Testis (tissue), 3 donors: ENCODE measurements around the gene ZFYVE16. TPM values are rescaled to one million over a fixed set of nuclear protein-coding genes. Genes with fewer than 3 reads are reported as not detected.
"Not testable (repeated sequence)": the region's sequence is repeated elsewhere in the genome, so short reads cannot be mapped to it uniquely, and the experiment has no call there.

Source experiments
- DNase-seq: peaks from one replicate; pipeline ENCODE4 v3.0.0-alpha.2; 2019
- H3K27ac ChIP-seq, 2 donors: fragments of 200-600 bp; sonication (generic); one replicate each; pipeline ENCODE4 v1.5.1; 2019
- H3K27me3 ChIP-seq: fragments of 200-600 bp; sonication (generic); one replicate; pipeline ENCODE4 v1.5.1; 2019
- H3K36me3 ChIP-seq: fragments of 200-600 bp; sonication (generic); one replicate; pipeline ENCODE4 v1.5.1; 2017; ENCODE audit warnings: low read depth; ENCODE audit errors: missing control alignments
- H3K4me1 ChIP-seq: fragments of 200-600 bp; sonication (generic); one replicate; pipeline ENCODE4 v1.5.1; 2019
- H3K4me3 ChIP-seq, 2 donors: fragments of 200-600 bp; sonication (generic); one replicate each; pipeline ENCODE4 v1.5.1; 2017 to 2019
- H3K9me3 ChIP-seq: fragments of 200-600 bp; sonication (generic); one replicate; pipeline ENCODE4 v1.5.1; 2017
- CTCF ChIP-seq, 3 experiments: fragments of 450-650 bp in 2 of 3; fragments of 200-600 bp in 1 of 3; sonication (generic) in 1 of 3; IDR thresholded peaks; one replicate each; pipeline ENCODE4 v1.5.1; 2016 to 2019; ENCODE audit warnings: antibody characterized with exemption in 3 of 3, mild to moderate bottlenecking in 2 of 3, moderate library complexity in 1 of 3
- POLR2A ChIP-seq: fragments of 450-650 bp; IDR thresholded peaks from one replicate; pipeline ENCODE4 v1.6.1; 2017; ENCODE audit warnings: antibody characterized with exemption, mild to moderate bottlenecking, moderate library complexity
- WGBS, 2 donors: methylation state at CpG; one replicate each; pipeline ENCODE4 v1.1.5; 2018; 5-methylcytosine and 5-hydroxymethylcytosine counted together
- intact Hi-C: fragments of 100-400 bp; cut with DNase I; formaldehyde crosslinking; loops from one replicate; pipeline ENCODE4 v1.15.1; 2023; ENCODE audit warnings: low total_unique reads
- polyA plus RNA-seq: library from polyadenylated mRNA; stranded (reverse); fragments of 350-450 nt; fragmentation: Illumina TruSeq; extraction: RNeasy Lipid Tissue Mini Kit (QIAGEN cat#74804); gene quantifications from one replicate; pipeline ENCODE4 v1.2.3, GENCODE V29; 2014; ENCODE audit warnings: low read depth, low replicate concordance; ENCODE audit not compliant: insufficient read depth
- total RNA-seq, 2 donors: library from RNA; depleted of rRNA; stranded (reverse); fragments of >200 nt; gene quantifications; one replicate each; pipeline ENCODE4 v1.2.3, GENCODE V29; 2016

Gene ZFYVE16
- total and polyA plus RNA-seq, 3 donors from 2014 or later, result 16.3 to 52.7 (median 50.0) TPM

GRCh38 chr5:80492741-80493140 is 84.9 kb downstream of the ZFYVE16 start:
- intact Hi-C loops, result no loop called here
- no peak overlapping the region for H3K4me3 ChIP-seq
- WGBS, 2 donors, result 71 to 95% methylated on average over 3 of the region's 3 CpGs
- DNase-seq, result no peak
- no peaks in the 10 kb centered on the region for H3K27me3 ChIP-seq
- H3K9me3 ChIP-seq, result no peaks in the 10 kb centered on the region
- H3K4me1 ChIP-seq, result no peaks in the 10 kb centered on the region
- no peaks in the 10 kb centered on the region for H3K36me3 ChIP-seq
- H3K27ac ChIP-seq, result no peak overlapping the region
- no peak for TF ChIP-seq POLR2A
- TF ChIP-seq CTCF (IDR thresholded peaks at IDR 0.05), result no peak

- DNase-seq, H3K9me3 ChIP-seq, intact Hi-C loops, H3K4me3 ChIP-seq, H3K27me3 ChIP-seq, H3K36me3 ChIP-seq, H3K27ac ChIP-seq, H3K4me1 ChIP-seq: not testable (repeated sequence)
- 88 to 94% methylated on average over 7 of the region's 7 CpGs for WGBS, 2 donors
Measured at GRCh38 chr5:80493443-80493842, 85.6 kb downstream of the ZFYVE16 start.

GRCh38 chr5:80495891-80496290 is 88.0 kb downstream of the ZFYVE16 start:
- intact Hi-C loops, result no loop called here
- WGBS, 2 donors, result 89 to 100% methylated on average over 2 of the region's 2 CpGs
- no peak for DNase-seq
- Histone ChIP-seq H3K27me3 (no peaks in the 10 kb centered on the region), H3K9me3 (no peaks in the 10 kb centered on the region), H3K27ac (no peak overlapping the region), H3K36me3 (no peaks in the 10 kb centered on the region), H3K4me3 (no peak overlapping the region), H3K4me1 (no peaks in the 10 kb centered on the region)
- TF ChIP-seq POLR2A, result no peak
- no peak for TF ChIP-seq CTCF (IDR thresholded peaks at IDR 0.05)

GRCh38 chr5:80502800-80503199 is 94.9 kb downstream of the ZFYVE16 start:
- no peak for TF ChIP-seq CTCF (IDR thresholded peaks at IDR 0.05)
- TF ChIP-seq POLR2A, result no peak
- 90 to 97% methylated on average over 2 of the region's 2 CpGs for WGBS, 2 donors
- DNase-seq, result no peak
- no peaks in the 10 kb centered on the region for H3K27me3 ChIP-seq
- H3K36me3 ChIP-seq, result no peaks in the 10 kb centered on the region
- H3K27ac ChIP-seq, result no peak overlapping the region
- H3K9me3 ChIP-seq, result no peaks in the 10 kb centered on the region
- H3K4me3 ChIP-seq, result no peak overlapping the region
- no peaks in the 10 kb centered on the region for H3K4me1 ChIP-seq
- intact Hi-C loops, result no loop called here

GRCh38 chr5:80503641-80504040 is 95.8 kb downstream of the ZFYVE16 start:
- intact Hi-C loops, result no loop called here
- Histone ChIP-seq H3K4me1 (no peaks in the 10 kb centered on the region), H3K4me3 (no peak overlapping the region), H3K36me3 (no peaks in the 10 kb centered on the region), H3K27ac (no peak overlapping the region), H3K9me3 (no peaks in the 10 kb centered on the region), H3K27me3 (no peaks in the 10 kb centered on the region)
- 67 to 91% methylated on average over 1 of the region's 1 CpG for WGBS, 2 donors
- DNase-seq, result no peak
- no peak for TF ChIP-seq CTCF (IDR thresholded peaks at IDR 0.05)
- TF ChIP-seq POLR2A, result no peak
